GM23248 (cell line): ENCODE measurements around the gene SEC22A. TPM values are rescaled to one million over a fixed set of nuclear protein-coding genes. Genes with fewer than 3 reads are reported as not detected.

Source experiments
- DNase-seq: peaks from one replicate; pipeline ENCODE4 v3.0.0-alpha.2; 2015
- H2AFZ ChIP-seq: fragments of 200-600 bp; sonication (generic); 2 replicates; pipeline ENCODE4 v1.6.1; 2016; ENCODE audit warnings: antibody characterized with exemption
- H3F3A ChIP-seq: fragments of 200-600 bp; sonication (generic); 2 replicates; pipeline ENCODE4 v1.6.1; 2016; ENCODE audit warnings: mild to moderate bottlenecking, antibody characterized with exemption, mixed run types; ENCODE audit not compliant: insufficient read depth
- H3K27ac ChIP-seq: fragments of 200-600 bp; sonication (generic); 2 replicates; pipeline ENCODE4 v1.5.1; 2016; ENCODE audit warnings: mild to moderate bottlenecking
- H3K27me3 ChIP-seq: fragments of 200-600 bp; sonication (generic); replicated peaks from 2 replicates; pipeline ENCODE4 v1.6.1; 2016; ENCODE audit warnings: mild to moderate bottlenecking; ENCODE audit not compliant: insufficient read depth
- H3K36me3 ChIP-seq: fragments of 200-600 bp; sonication (generic); 2 replicates; pipeline ENCODE4 v1.6.1; 2016; ENCODE audit warnings: low read depth, mild to moderate bottlenecking
- H3K4me1 ChIP-seq: fragments of 200-600 bp; sonication (generic); 2 replicates; pipeline ENCODE4 v1.6.1; 2016; ENCODE audit warnings: mild to moderate bottlenecking; ENCODE audit not compliant: insufficient read depth
- H3K4me2 ChIP-seq: fragments of 200-600 bp; sonication (generic); one replicate; pipeline ENCODE4 v1.6.1; 2016; ENCODE audit warnings: mild to moderate bottlenecking; ENCODE audit not compliant: unreplicated experiment
- H3K4me3 ChIP-seq: fragments of 200-600 bp; sonication (generic); 2 replicates; pipeline ENCODE4 v1.5.1; 2016; ENCODE audit warnings: mild to moderate bottlenecking
- H3K79me2 ChIP-seq: fragments of 200-600 bp; sonication (generic); 2 replicates; pipeline ENCODE4 v1.6.1; 2016; ENCODE audit warnings: mild to moderate bottlenecking; ENCODE audit not compliant: insufficient read depth
- H3K9ac ChIP-seq: fragments of 200-600 bp; sonication (generic); 2 replicates; pipeline ENCODE4 v1.6.1; 2016; ENCODE audit warnings: mild to moderate bottlenecking
- H3K9me2 ChIP-seq: fragments of 200-600 bp; sonication (generic); 2 replicates; pipeline ENCODE4 v1.6.1; 2016; ENCODE audit warnings: mixed run types, mild to moderate bottlenecking, moderate library complexity; ENCODE audit not compliant: insufficient read depth
- H3K9me3 ChIP-seq: fragments of 200-600 bp; sonication (generic); one replicate; pipeline ENCODE4 v1.6.1; 2017; ENCODE audit warnings: low read depth
- H4K20me1 ChIP-seq: fragments of 200-600 bp; sonication (generic); 2 replicates; pipeline ENCODE4 v1.6.0; 2016; ENCODE audit not compliant: insufficient read depth
- EZH2 ChIP-seq: fragments of 200-600 bp; sonication (generic); IDR thresholded peaks from 2 replicates; pipeline ENCODE4 v1.6.1; 2018; ENCODE audit warnings: antibody characterized with exemption, mild to moderate bottlenecking; ENCODE audit not compliant: insufficient read depth, poor library complexity, severe bottlenecking
- EZH2phosphoT487 ChIP-seq: fragments of 200-600 bp; sonication (generic); IDR thresholded peaks from 2 replicates; pipeline ENCODE4 v1.6.1; 2018; ENCODE audit warnings: antibody characterized with exemption, moderate library complexity, mild to moderate bottlenecking, low read depth; ENCODE audit not compliant: insufficient read depth
- WGBS, 2 experiments: methylation state at CpG; one replicate each; pipeline ENCODE4 v1.1.6; 2015 to 2017; ENCODE audit warnings: low lambda C conversion rate in 2 of 2, low coverage in 1 of 2; ENCODE audit errors: missing lambda C conversion rate in 2 of 2; 5-methylcytosine and 5-hydroxymethylcytosine counted together
- in situ Hi-C: fragments of 300-500 bp; cut with MboI; formaldehyde crosslinking; loops from 2 replicates; pipeline ENCODE4 v1.15.0; 2020
- polyA plus RNA-seq: library from polyadenylated mRNA; unstranded; fragments of >200 nt; fragmentation: Nextera tagmentation; extraction: Ambion mirVana; gene quantifications from 2 replicates; pipeline ENCODE4 v1.2.1, GENCODE V29; 2016
- total RNA-seq: library from RNA; depleted of rRNA; stranded (reverse); fragments of >200 nt; shearing (Covaris generic); gene quantifications from 2 replicates; pipeline ENCODE4 v1.2.3, GENCODE V29; 2014

The SEC22A gene
- total and polyA plus RNA-seq, 2 experiments from 2014 or later = 35.1 to 44.5 TPM

- no peaks in the 10 kb centered on the region for H3K36me3 ChIP-seq
- H3K4me2 ChIP-seq = no peak overlapping the region
- H3K9me2 ChIP-seq = no peaks in the 10 kb centered on the region
- no peak for TF ChIP-seq EZH2
- TF ChIP-seq EZH2phosphoT487 = no peak
- no peaks in the 10 kb centered on the region for H3F3A ChIP-seq
- no peak overlapping the region for H3K4me3 ChIP-seq
- no peaks in the 10 kb centered on the region for H3K4me1 ChIP-seq
- H3K9ac ChIP-seq = no peak overlapping the region
- 88 to 91% methylated on average over 16 of the region's 16 CpGs for WGBS, 2 experiments
- no peaks in the 10 kb centered on the region for H3K9me3 ChIP-seq
- in situ Hi-C loops = no loop called here
- H2AFZ ChIP-seq = no peak overlapping the region
- no peaks in the 10 kb centered on the region for H4K20me1 ChIP-seq
- no peak overlapping the region for H3K27ac ChIP-seq
- H3K27me3 ChIP-seq = no peaks in the 10 kb centered on the region
- no peaks in the 10 kb centered on the region for H3K79me2 ChIP-seq
- DNase-seq = no peak
Observed at GRCh38 chr3:123300056-123300455, 98.3 kb downstream of the SEC22A start.

- H3F3A ChIP-seq = no peaks in the 10 kb centered on the region
- DNase-seq = no peak
- H3K4me2 ChIP-seq = no peak overlapping the region
- H3K27ac ChIP-seq = no peak overlapping the region
- no peaks in the 10 kb centered on the region for H3K4me1 ChIP-seq
- no peak overlapping the region for H3K4me3 ChIP-seq
- no peaks in the 10 kb centered on the region for H3K79me2 ChIP-seq
- H4K20me1 ChIP-seq = no peaks in the 10 kb centered on the region
- H3K9me2 ChIP-seq = no peaks in the 10 kb centered on the region
- H3K9me3 ChIP-seq = no peaks in the 10 kb centered on the region
- in situ Hi-C loops = no loop called here
- H3K9ac ChIP-seq = no peak overlapping the region
- 86 to 88% methylated on average over 8 of the region's 8 CpGs for WGBS, 2 experiments
- no peaks in the 10 kb centered on the region for H3K27me3 ChIP-seq
- H3K36me3 ChIP-seq = no peaks in the 10 kb centered on the region
- H2AFZ ChIP-seq = no peak overlapping the region
- no peak for TF ChIP-seq EZH2
Observed at GRCh38 chr3:123300583-123300982, 98.8 kb downstream of the SEC22A start.

- in situ Hi-C loops = no loop called here
- DNase-seq = peak; percentile 23
Observed at GRCh38 chr3:123301331-123302184, 99.8 kb downstream of the SEC22A start.

GRCh38 chr3:123302961-123303360 is 101.2 kb downstream of the SEC22A start:
- WGBS, 2 experiments = 72 to 77% methylated on average over 14 of the region's 14 CpGs
- in situ Hi-C loops = no loop called here
- H3K9ac ChIP-seq = no peak overlapping the region

More at GRCh38 chr3:123301331-123302184, 99.8 kb downstream of the SEC22A start:
- TF ChIP-seq EZH2 (no peak), EZH2phosphoT487 (no peak)
- Histone ChIP-seq H3K27ac (no peak overlapping the region), H3K9me3 (no peaks in the 10 kb centered on the region), H4K20me1 (no peaks in the 10 kb centered on the region), H3K9ac (no peak overlapping the region), H3K4me1 (no peaks in the 10 kb centered on the region), H3K4me2 (no peak overlapping the region), H3K9me2 (no peaks in the 10 kb centered on the region), H3K79me2 (no peaks in the 10 kb centered on the region), H2AFZ (no peak overlapping the region), H3K36me3 (no peaks in the 10 kb centered on the region), H3F3A (no peaks in the 10 kb centered on the region), H3K27me3 (peaks cover 5% of the 10 kb centered on the region; the same call in 1 of the 2 replicates), H3K4me3 (no peak overlapping the region)
- WGBS, 2 experiments = 43 to 57% methylated on average over 3 to 4 of the region's 4 CpGs

More at GRCh38 chr3:123302961-123303360, 101.2 kb downstream of the SEC22A start:
- Histone ChIP-seq H3K9me3 (no peaks in the 10 kb centered on the region), H3K27ac (no peak overlapping the region), H3K9me2 (no peaks in the 10 kb centered on the region), H2AFZ (no peak overlapping the region), H3K4me3 (no peak overlapping the region), H3K4me1 (no peaks in the 10 kb centered on the region), H3K4me2 (no peak overlapping the region), H3K27me3 (peaks cover 15% of the 10 kb centered on the region; the same call in 1 of the 2 replicates), H3F3A (no peaks in the 10 kb centered on the region), H3K79me2 (no peaks in the 10 kb centered on the region), H3K36me3 (no peaks in the 10 kb centered on the region), H4K20me1 (no peaks in the 10 kb centered on the region)
- TF ChIP-seq EZH2 (no peak), EZH2phosphoT487 (no peak)
- no peak for DNase-seq
